HepG2 (cell line): ENCODE data around the gene DCTN1. TPM values are rescaled to one million over a fixed set of nuclear protein-coding genes. Genes with fewer than 3 reads are reported as not detected.

Source experiments
- ATAD3A ChIP-seq: sonication (generic); formaldehyde crosslinking; IDR thresholded peaks from 2 replicates; pipeline ENCODE4 v1.4.0; 2020; ENCODE audit warnings: missing genetic modification reagents
- BHLHE40 ChIP-seq: IDR thresholded peaks from 2 replicates; pipeline ENCODE4 v1.6.1; 2011; ENCODE audit warnings: low read length, improper control_type of control experiment
- CEBPB ChIP-seq: IDR thresholded peaks from 2 replicates; pipeline ENCODE4 v1.6.1; 2011; ENCODE audit warnings: low read depth, low read length, improper control_type of control experiment, borderline replicate concordance
- IRF1 ChIP-seq: sonication (generic); formaldehyde crosslinking; IDR thresholded peaks from 2 replicates; pipeline ENCODE4 v1.4.0; 2020; ENCODE audit warnings: low read depth, mild to moderate bottlenecking, missing genetic modification reagents
- LRRFIP1 ChIP-seq: sonication (generic); formaldehyde crosslinking; conservative IDR thresholded peaks from 2 replicates; pipeline ENCODE4 v1.4.0; 2020; ENCODE audit warnings: missing genetic modification reagents
- MAZ ChIP-seq, 2 experiments: sonication (generic) in 1 of 2; formaldehyde crosslinking in 1 of 2; IDR thresholded peaks; 2 replicates each; pipeline versions ENCODE4 v1.5.0 to v1.6.1; 2012 to 2020; ENCODE audit warnings: low read depth in 2 of 2, mild to moderate bottlenecking in 2 of 2, borderline replicate concordance in 1 of 2, improper control_type of control experiment in 1 of 2, low read length in 1 of 2, missing genetic modification reagents in 1 of 2, moderate library complexity in 1 of 2
- MXD4 ChIP-seq: IDR thresholded peaks from 2 replicates; pipeline ENCODE4 v1.6.1; 2016; ENCODE audit warnings: mild to moderate bottlenecking, missing biosample characterization, missing genetic modification reagents
- MYC ChIP-seq: sonication (generic); formaldehyde crosslinking; IDR thresholded peaks from 2 replicates; pipeline ENCODE4 v1.9.0; 2021; ENCODE audit warnings: missing genetic modification reagents, borderline replicate concordance
- RERE ChIP-seq: IDR thresholded peaks from 2 replicates; pipeline ENCODE4 v1.6.1; 2016; ENCODE audit warnings: low read depth, missing genetic modification reagents, missing compliant biosample characterization
- SNRNP70 ChIP-seq: fragments of 200-400 bp; formaldehyde crosslinking; IDR thresholded peaks from 2 replicates; pipeline ENCODE4 v1.6.1; 2017; ENCODE audit warnings: mild to moderate bottlenecking, low read depth, low read length, moderate library complexity
- ZBED4 ChIP-seq: sonication (generic); formaldehyde crosslinking; IDR thresholded peaks from 2 replicates; pipeline ENCODE4 v1.4.0; 2020; ENCODE audit warnings: missing genetic modification reagents, borderline replicate concordance
- ZNF543 ChIP-seq: sonication (generic); formaldehyde crosslinking; IDR thresholded peaks from 2 replicates; pipeline ENCODE4 v1.4.0; 2020; ENCODE audit warnings: mild to moderate bottlenecking, missing genetic modification reagents
- polyA plus RNA-seq, 8 experiments: library from polyadenylated mRNA; depleted of rRNA in 3 of 8; stranded (reverse) in 7 of 8; unstranded in 1 of 8; fragments of >200 nt; fragmentation: Illumina TruSeq in 4 of 8; extraction: Trizol in 4 of 8; gene quantifications; 2 replicates each; pipeline versions ENCODE4 v1.2.1 to v1.2.3, GENCODE V29; 2011 to 2016; ENCODE audit warnings: low read depth in 4 of 8, missing spikeins in 1 of 8, mixed read lengths in 1 of 8; ENCODE audit not compliant: insufficient read depth in 1 of 8
- total RNA-seq, 5 experiments: library from RNA; depleted of rRNA; stranded (reverse); fragments of >200 nt; fragmentation: Illumina TruSeq; extraction: Trizol; gene quantifications; 2 replicates each; pipeline ENCODE4 v1.2.3, GENCODE V29; 2016; ENCODE audit warnings: low read depth in 1 of 5

DCTN1 gene
- total and polyA plus RNA-seq, 2 of the 13 experiments (the other 11 are each of a cell fraction or from before 2014, with no cell fraction given), result 73.2 to 122 TPM

GRCh38 chr2:74390606-74391005 is 10.5 kb upstream of the DCTN1 start (continued):
- no peak for TF ChIP-seq MAZ (IDR thresholded peaks at IDR 0.05; ENCODE audit: borderline replicate concordance, low read depth, low read length)
- TF ChIP-seq MAZ (CRISPR knock-in tag; IDR thresholded peaks at IDR 0.05; ENCODE audit: low read depth), result no peak
- TF ChIP-seq BHLHE40, result no peak
- no peak for TF ChIP-seq CEBPB
- no peak for TF ChIP-seq ZBED4 (CRISPR knock-in tag)
- no peak for TF ChIP-seq MYC
- TF ChIP-seq MXD4 (CRISPR knock-in tag), result no peak
- no peak for TF ChIP-seq LRRFIP1 (CRISPR knock-in tag)
- TF ChIP-seq ATAD3A, result no peak
- no peak for TF ChIP-seq SNRNP70
- no peak for TF ChIP-seq IRF1 (CRISPR knock-in tag)
- 0 out of 2 replicates have a peak, but pooled peaks have one; percentile 18 for TF ChIP-seq ZNF543 (CRISPR knock-in tag)
- no peak for TF ChIP-seq RERE (CRISPR knock-in tag)
